Keratinocyte (primary cell): ENCODE results near the gene MEGF11. TPM values are rescaled to one million over a fixed set of nuclear protein-coding genes. Genes with fewer than 3 reads are reported as not detected.

Experiments
- DNase-seq: peaks from one replicate; pipeline ENCODE4 v3.0.0-alpha.2; 2011; ENCODE audit warnings: low read depth, missing footprints, low spot score
- FAIRE-seq: peaks from 2 replicates; lab custom pipeline; 2011; peaks lifted over from hg19 to GRCh38; lab: Jason Lieb, UNC
- H2AFZ ChIP-seq: 2 replicates; pipeline ENCODE4 v1.6.0; 2012; ENCODE audit warnings: low read length, control low read depth, inconsistent platforms; ENCODE audit not compliant: control insufficient read depth
- H3K27ac ChIP-seq: 2 replicates; pipeline ENCODE4 v1.5.1; 2011; ENCODE audit warnings: low read length; ENCODE audit not compliant: control insufficient read depth, insufficient read depth
- H3K27me3 ChIP-seq: 3 replicates; pipeline ENCODE4 v1.6.0; 2011; ENCODE audit warnings: low read length; ENCODE audit not compliant: control insufficient read depth, insufficient read depth; ENCODE audit errors: extremely low read depth
- H3K36me3 ChIP-seq, 2 experiments: 2 replicates in 1 of 2; 3 replicates in 1 of 2; pipeline ENCODE4 v1.5.1; 2011; ENCODE audit warnings: low read length in 2 of 2, mild to moderate bottlenecking in 1 of 2; ENCODE audit not compliant: control insufficient read depth in 2 of 2, insufficient read depth in 2 of 2; ENCODE audit errors: extremely low read depth in 1 of 2
- H3K4me1 ChIP-seq: 3 replicates; pipeline ENCODE4 v1.5.1; 2011; ENCODE audit warnings: low read length; ENCODE audit not compliant: control insufficient read depth, insufficient read depth; ENCODE audit errors: extremely low read depth
- H3K4me2 ChIP-seq: 3 replicates; pipeline ENCODE4 v1.6.0; 2011; ENCODE audit warnings: low read depth, low read length; ENCODE audit not compliant: control insufficient read depth, insufficient read depth; ENCODE audit errors: extremely low read depth
- H3K4me3 ChIP-seq, 3 experiments: fragments of 200-600 bp in 1 of 3; sonication (generic) in 1 of 3; 2 replicates in 2 of 3; 3 replicates in 1 of 3; pipeline ENCODE4 v1.5.1; 2011 to 2016; ENCODE audit warnings: low read length in 3 of 3, mild to moderate bottlenecking in 3 of 3, control low read depth in 2 of 3, inconsistent platforms in 1 of 3, low read depth in 1 of 3, mixed read lengths in 1 of 3, mixed run types in 1 of 3, moderate library complexity in 1 of 3; ENCODE audit not compliant: control insufficient read depth in 2 of 3, insufficient read depth in 2 of 3; ENCODE audit errors: extremely low read depth in 1 of 3
- H3K79me2 ChIP-seq: 2 replicates; pipeline ENCODE4 v1.6.0; 2012; ENCODE audit warnings: low read length; ENCODE audit not compliant: control insufficient read depth, insufficient read depth
- H3K9ac ChIP-seq: 3 replicates; pipeline ENCODE4 v1.6.0; 2011; ENCODE audit warnings: low read length; ENCODE audit not compliant: control insufficient read depth, insufficient read depth; ENCODE audit errors: extremely low read depth
- H3K9me1 ChIP-seq: 3 replicates; pipeline ENCODE4 v1.6.0; 2011; ENCODE audit warnings: low read length; ENCODE audit not compliant: control insufficient read depth, insufficient read depth; ENCODE audit errors: extremely low read depth
- H3K9me3 ChIP-seq: 2 replicates; pipeline ENCODE4 v1.5.1; 2012; ENCODE audit warnings: low read depth, low read length; ENCODE audit not compliant: control insufficient read depth
- H4K20me1 ChIP-seq: 3 replicates; pipeline ENCODE4 v1.6.0; 2011; ENCODE audit warnings: low read length; ENCODE audit not compliant: control insufficient read depth, insufficient read depth; ENCODE audit errors: extremely low read depth
- EZH2 ChIP-seq: IDR thresholded peaks from one replicate; pipeline ENCODE4 v1.6.1; 2012; ENCODE audit warnings: inconsistent platforms, mild to moderate bottlenecking, low read length, moderate library complexity
- dilution Hi-C: fragments of 300-500 bp; cut with MboI; formaldehyde crosslinking; loops from one replicate; pipeline ENCODE4 v1.7.0; 2020; ENCODE audit warnings: low sequenced_read_pairs; ENCODE audit not compliant: extremely low pct_ligation_motif_present
- polyA plus RNA-seq, 5 experiments: library from polyadenylated mRNA; depleted of rRNA in 3 of 5; stranded (reverse) in 3 of 5; stranded (forward) in 1 of 5; unstranded in 1 of 5; fragments of >200 nt; gene quantifications; 1 replicate in 1 of 5; 2 replicates in 3 of 5; 3 replicates in 1 of 5; pipeline versions ENCODE4 v1.2.1 to v1.2.3, GENCODE V29; 2011 to 2012; ENCODE audit warnings: missing spikeins in 2 of 5, low read depth in 1 of 5, low replicate concordance in 1 of 5
- TF ChIP-seq, protein P1 (sequence below), 3 experiments: IDR thresholded peaks in 1 of 3; conservative IDR thresholded peaks in 1 of 3; optimal IDR thresholded peaks in 1 of 3; 2 replicates in 2 of 3; 3 replicates in 1 of 3; pipeline versions ENCODE3 to v1.5.1; 2011; ENCODE audit warnings: low read length in 3 of 3, mild to moderate bottlenecking in 3 of 3, moderate library complexity in 2 of 3, control low read depth in 1 of 3, inconsistent platforms in 1 of 3; ENCODE audit not compliant: insufficient read depth in 2 of 3; ENCODE audit errors: extremely low read depth in 1 of 3

Gene MEGF11
- polyA plus RNA-seq, 1 donor (not counting 4 experiments of a cell fraction or from before 2014, with no cell fraction given): not detected

DNA sequence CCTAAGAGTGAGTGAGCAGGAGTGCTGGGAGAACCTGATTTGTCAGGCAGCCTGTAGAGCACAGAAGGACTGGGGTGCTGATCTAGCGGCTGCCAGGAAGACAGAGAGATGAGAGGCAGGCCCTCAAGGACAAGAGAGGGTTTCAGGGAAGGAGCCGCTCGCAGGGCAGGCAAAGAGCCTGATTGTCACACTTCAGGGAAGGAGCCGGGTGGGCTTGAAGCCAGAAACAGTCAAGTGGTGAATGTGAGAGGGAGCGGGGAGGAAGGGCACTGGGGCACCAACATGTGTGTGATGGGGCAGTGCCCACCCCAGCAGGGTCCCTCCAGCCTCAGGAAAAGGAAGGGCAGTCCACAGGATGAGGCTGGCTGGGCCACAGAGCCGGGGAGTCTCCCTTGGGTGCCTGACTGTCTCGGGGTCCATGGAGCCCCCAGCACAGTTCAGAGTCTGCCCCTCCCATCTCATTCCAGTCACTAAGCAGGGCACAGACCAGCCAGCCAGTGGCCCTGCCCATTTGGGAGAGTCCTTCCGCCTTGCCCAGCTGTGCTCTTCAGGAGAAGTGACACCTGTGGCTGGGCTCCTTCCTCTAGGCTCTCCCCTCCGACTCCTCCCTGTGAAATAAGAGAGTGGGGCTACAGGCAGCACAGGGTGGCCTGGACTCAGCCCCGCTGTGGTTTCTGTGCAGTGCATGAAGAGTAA lies 235.6 kb downstream of the MEGF11 start:
- Histone ChIP-seq H3K9me1 (no peaks in the 10 kb centered on the region), H3K27ac (no peak overlapping the region), H4K20me1 (no peaks in the 10 kb centered on the region), H3K79me2 (no peaks in the 10 kb centered on the region), H3K4me3 (no peak overlapping the region), H3K9me3 (peaks cover 3% of the 10 kb centered on the region), H3K9ac (no peak overlapping the region), H3K27me3 (peaks cover 9% of the 10 kb centered on the region), H3K4me2 (no peak overlapping the region), H3K36me3 (no peaks in the 10 kb centered on the region), H3K4me1 (peaks cover 6% of the 10 kb centered on the region), H2AFZ (no peak overlapping the region)
- FAIRE-seq (no peak), DNase-seq (no peak)
- dilution Hi-C loops: no loop called here
- TF ChIP-seq, protein P1, sequence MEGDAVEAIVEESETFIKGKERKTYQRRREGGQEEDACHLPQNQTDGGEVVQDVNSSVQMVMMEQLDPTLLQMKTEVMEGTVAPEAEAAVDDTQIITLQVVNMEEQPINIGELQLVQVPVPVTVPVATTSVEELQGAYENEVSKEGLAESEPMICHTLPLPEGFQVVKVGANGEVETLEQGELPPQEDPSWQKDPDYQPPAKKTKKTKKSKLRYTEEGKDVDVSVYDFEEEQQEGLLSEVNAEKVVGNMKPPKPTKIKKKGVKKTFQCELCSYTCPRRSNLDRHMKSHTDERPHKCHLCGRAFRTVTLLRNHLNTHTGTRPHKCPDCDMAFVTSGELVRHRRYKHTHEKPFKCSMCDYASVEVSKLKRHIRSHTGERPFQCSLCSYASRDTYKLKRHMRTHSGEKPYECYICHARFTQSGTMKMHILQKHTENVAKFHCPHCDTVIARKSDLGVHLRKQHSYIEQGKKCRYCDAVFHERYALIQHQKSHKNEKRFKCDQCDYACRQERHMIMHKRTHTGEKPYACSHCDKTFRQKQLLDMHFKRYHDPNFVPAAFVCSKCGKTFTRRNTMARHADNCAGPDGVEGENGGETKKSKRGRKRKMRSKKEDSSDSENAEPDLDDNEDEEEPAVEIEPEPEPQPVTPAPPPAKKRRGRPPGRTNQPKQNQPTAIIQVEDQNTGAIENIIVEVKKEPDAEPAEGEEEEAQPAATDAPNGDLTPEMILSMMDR (optimal IDR thresholded peaks at IDR 0.05 in 1 of 3, IDR thresholded peaks at IDR 0.05 in 1 of 3, conservative IDR thresholded peaks at IDR 0.05 in 1 of 3; ENCODE audit: extremely low read depth in 1 of 3, insufficient read depth in 2 of 3, low read length in 3 of 3): no peak
- no peak for TF ChIP-seq EZH2

DNA sequence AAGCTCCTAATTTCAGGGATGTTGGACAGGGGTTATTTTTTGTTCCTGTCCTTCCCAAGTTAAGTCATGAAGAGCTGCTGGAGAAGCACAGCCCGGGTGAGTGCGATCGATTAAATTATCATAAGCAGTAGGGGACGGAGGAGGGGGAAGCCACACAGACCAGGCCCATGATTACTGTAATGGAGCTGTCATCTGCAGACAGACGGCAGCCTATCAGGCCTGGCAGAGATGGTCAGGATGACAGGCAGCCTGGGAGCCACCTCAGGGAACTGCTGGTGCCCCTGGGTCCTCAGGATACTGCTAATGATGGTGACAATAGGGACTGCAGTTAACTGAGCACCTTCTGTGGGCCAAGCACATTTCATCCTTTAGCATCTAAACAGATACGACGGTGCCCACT lies 236.6 kb downstream of the MEGF11 start:
- DNase-seq (no peak), FAIRE-seq (no peak)
- Histone ChIP-seq H3K9me3 (peaks cover 3% of the 10 kb centered on the region), H3K9me1 (no peaks in the 10 kb centered on the region), H3K4me1 (peaks cover 6% of the 10 kb centered on the region), H3K4me3 (no peak overlapping the region), H3K36me3 (no peaks in the 10 kb centered on the region), H4K20me1 (no peaks in the 10 kb centered on the region), H3K4me2 (no peak overlapping the region), H2AFZ (no peak overlapping the region), H3K9ac (no peak overlapping the region), H3K27ac (no peak overlapping the region), H3K79me2 (no peaks in the 10 kb centered on the region), H3K27me3 (peaks cover 9% of the 10 kb centered on the region)
- dilution Hi-C loops: no loop called here
- no peak for TF ChIP-seq EZH2

DNA sequence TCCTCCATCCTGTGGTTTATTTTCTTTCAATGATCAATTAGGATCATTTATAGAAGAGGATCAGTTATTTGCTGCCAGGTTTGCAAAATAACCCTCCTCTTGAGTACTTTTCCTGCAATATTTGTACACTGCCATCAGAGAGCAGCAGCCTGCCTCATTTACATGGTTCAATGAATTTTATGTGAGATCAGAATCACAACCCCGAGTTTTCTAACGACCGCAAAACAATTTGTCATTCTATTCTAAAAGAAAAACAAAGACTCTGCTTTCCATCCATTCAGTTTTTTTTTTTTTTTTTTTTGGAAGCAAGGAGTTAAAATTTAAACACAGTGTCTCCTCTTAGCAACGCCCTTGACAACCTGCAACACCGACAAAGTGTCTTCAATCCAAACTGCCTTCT lies 237.4 kb downstream of the MEGF11 start:
- DNase-seq (no peak), FAIRE-seq (no peak)
- no peak overlapping the region for H3K4me3 ChIP-seq
- no peak overlapping the region for H3K27ac ChIP-seq
- dilution Hi-C loops: no loop called here
- no peaks in the 10 kb centered on the region for H4K20me1 ChIP-seq
- H3K9me1 ChIP-seq: no peaks in the 10 kb centered on the region
- H2AFZ ChIP-seq: no peak overlapping the region
- H3K9me3 ChIP-seq: peaks cover 3% of the 10 kb centered on the region
- no peaks in the 10 kb centered on the region for H3K36me3 ChIP-seq
- peaks cover 9% of the 10 kb centered on the region for H3K27me3 ChIP-seq
- no peaks in the 10 kb centered on the region for H3K79me2 ChIP-seq
- no peak overlapping the region for H3K9ac ChIP-seq
- no peak overlapping the region for H3K4me2 ChIP-seq
- H3K4me1 ChIP-seq: peaks cover 6% of the 10 kb centered on the region
- TF ChIP-seq, protein P1 (optimal IDR thresholded peaks at IDR 0.05 in 1 of 3, IDR thresholded peaks at IDR 0.05 in 1 of 3, conservative IDR thresholded peaks at IDR 0.05 in 1 of 3; ENCODE audit: extremely low read depth in 1 of 3, insufficient read depth in 2 of 3, low read length in 3 of 3): no peak
- no peak for TF ChIP-seq EZH2
